SK-N-SH (cell line): ENCODE results near the gene IQCF2. TPM values are rescaled to one million over a fixed set of nuclear protein-coding genes. Genes with fewer than 3 reads are reported as not detected.

ENCODE experiments used
- CTCF ChIA-PET: fragments of 300-600, 350-600 bp; formaldehyde crosslinking; extraction: SDS; loops from one replicate; lab custom pipeline; 2021; lab: Yijun Ruan, JAX
- POLR2A ChIA-PET: fragments of 350-600 bp; sonication (Branson Sonifier 250); formaldehyde crosslinking; extraction: SDS; loops from one replicate; lab custom pipeline; 2020; ENCODE audit warnings: antibody characterized with exemption, inconsistent platforms; lab: Yijun Ruan, JAX
- DNase-seq: peaks from one replicate; pipeline ENCODE4 v3.0.0; 2012
- H2AFZ ChIP-seq: fragments of 200-600 bp; sonication (generic); 2 replicates; pipeline ENCODE4 v1.8.1; 2016; ENCODE audit warnings: antibody characterized with exemption, mild to moderate bottlenecking, low read depth
- H3F3A ChIP-seq: fragments of 200-600 bp; sonication (generic); replicated peaks from 2 replicates; pipeline ENCODE3; 2016; ENCODE audit warnings: antibody characterized with exemption, mild to moderate bottlenecking; ENCODE audit not compliant: insufficient read depth
- H3K27ac ChIP-seq, 2 experiments: fragments of 200-500 bp in 1 of 2; fragments of 200-600 bp in 1 of 2; sonication (Bioruptor generic) in 1 of 2; sonication (generic), shearing (Covaris generic) in 1 of 2; 2 replicates each; pipeline versions ENCODE4 v1.5.1 to v1.6.1; 2014 to 2016; ENCODE audit warnings: low read depth in 2 of 2, inconsistent platforms in 1 of 2, low read length in 1 of 2, mild to moderate bottlenecking in 1 of 2, mixed read lengths in 1 of 2
- H3K27me3 ChIP-seq: fragments of 200-600 bp; sonication (generic), shearing (Covaris generic); 2 replicates; pipeline ENCODE4 v1.6.1; 2016; ENCODE audit warnings: mixed run types; ENCODE audit not compliant: insufficient read depth
- H3K36me3 ChIP-seq, 2 experiments: fragments of 200-500 bp in 1 of 2; fragments of 200-600 bp in 1 of 2; sonication (Bioruptor generic) in 1 of 2; sonication (generic) in 1 of 2; replicated peaks in 1 of 2; 2 replicates each; pipeline versions ENCODE3 to v1.5.1; 2014 to 2016; ENCODE audit warnings: low read length in 1 of 2, mild to moderate bottlenecking in 1 of 2; ENCODE audit not compliant: insufficient read depth in 2 of 2, control insufficient read depth in 1 of 2
- H3K4me1 ChIP-seq, 2 experiments: fragments of 200-500 bp in 1 of 2; fragments of 200-600 bp in 1 of 2; sonication (Bioruptor generic) in 1 of 2; sonication (generic), shearing (Covaris generic) in 1 of 2; 2 replicates each; pipeline versions ENCODE4 v1.5.1 to v1.6.1; 2014 to 2016; ENCODE audit warnings: low read depth in 1 of 2, low read length in 1 of 2, mixed run types in 1 of 2; ENCODE audit not compliant: insufficient read depth in 2 of 2, control insufficient read depth in 1 of 2
- H3K4me2 ChIP-seq: fragments of 200-600 bp; sonication (generic), shearing (Covaris generic); 2 replicates; pipeline ENCODE4 v1.6.1; 2017; ENCODE audit warnings: mixed run types
- H3K4me3 ChIP-seq, 2 experiments: fragments of 200-500 bp in 1 of 2; fragments of 200-600 bp in 1 of 2; sonication (Bioruptor generic) in 1 of 2; sonication (generic), shearing (Covaris generic) in 1 of 2; 2 replicates each; pipeline versions ENCODE4 v1.5.1 to v1.8.1; 2014 to 2016; ENCODE audit warnings: low read depth in 2 of 2, inconsistent platforms in 1 of 2, low read length in 1 of 2, mild to moderate bottlenecking in 1 of 2, mixed read lengths in 1 of 2, moderate library complexity in 1 of 2
- H3K79me2 ChIP-seq: fragments of 200-600 bp; sonication (generic); 2 replicates; pipeline ENCODE4 v1.8.1; 2017; ENCODE audit warnings: mild to moderate bottlenecking; ENCODE audit not compliant: insufficient read depth
- H3K9ac ChIP-seq: fragments of 200-600 bp; sonication (generic); 2 replicates; pipeline ENCODE4 v1.6.1; 2017; ENCODE audit warnings: mixed run types
- H3K9me2 ChIP-seq: fragments of 200-600 bp; sonication (generic); 2 replicates; pipeline ENCODE4 v1.6.1; 2017; ENCODE audit warnings: mixed run types
- H3K9me3 ChIP-seq: fragments of 200-600 bp; sonication (generic); 2 replicates; pipeline ENCODE4 v1.6.1; 2017; ENCODE audit warnings: mixed run types, mild to moderate bottlenecking, moderate library complexity
- H4K20me1 ChIP-seq: fragments of 200-600 bp; sonication (generic); 2 replicates; pipeline ENCODE4 v1.6.1; 2017; ENCODE audit warnings: mild to moderate bottlenecking, mixed run types; ENCODE audit not compliant: insufficient read depth
- CTCF ChIP-seq: fragments of 200-600 bp; sonication (generic); IDR thresholded peaks from 2 replicates; pipeline ENCODE4 v1.6.1; 2017; ENCODE audit warnings: antibody characterized with exemption, mild to moderate bottlenecking, moderate library complexity
- EZH2phosphoT487 ChIP-seq: fragments of 200-600 bp; sonication (generic); IDR thresholded peaks from 2 replicates; pipeline ENCODE4 v1.6.1; 2017; ENCODE audit warnings: low read depth, mixed run types, mild to moderate bottlenecking, antibody characterized with exemption, moderate library complexity, borderline replicate concordance
- FOSL2 ChIP-seq: IDR thresholded peaks from 2 replicates; pipeline ENCODE4 v1.4.0; 2012; ENCODE audit warnings: low read depth, mild to moderate bottlenecking, moderate library complexity, borderline replicate concordance
- GABPA ChIP-seq: IDR thresholded peaks from 2 replicates; pipeline ENCODE4 v1.4.0; 2012; ENCODE audit warnings: low read depth, mild to moderate bottlenecking
- GATA2 ChIP-seq: sonication (generic); formaldehyde crosslinking; IDR thresholded peaks from 2 replicates; pipeline ENCODE4 v1.5.0; 2020; ENCODE audit warnings: mild to moderate bottlenecking, missing genetic modification reagents
- JUND ChIP-seq: IDR thresholded peaks from 2 replicates; pipeline ENCODE4 v1.4.0; 2012
- MEF2A ChIP-seq: IDR thresholded peaks from 2 replicates; pipeline ENCODE4 v1.4.0; 2012; ENCODE audit warnings: low read depth, borderline replicate concordance
- MXI1 ChIP-seq: IDR thresholded peaks from 2 replicates; pipeline ENCODE4 v1.6.1; 2012; ENCODE audit warnings: mild to moderate bottlenecking, low read depth, low read length, improper control_type of control experiment
- NFIC ChIP-seq: IDR thresholded peaks from 2 replicates; pipeline ENCODE4 v1.4.0; 2012; ENCODE audit warnings: borderline replicate concordance
- POLR2AphosphoS5 ChIP-seq: IDR thresholded peaks from 2 replicates; pipeline ENCODE4 v1.6.1; 2012; ENCODE audit warnings: low read depth, low read length
- RAD21 ChIP-seq: IDR thresholded peaks from 2 replicates; pipeline ENCODE4 v1.6.1; 2012; ENCODE audit warnings: mild to moderate bottlenecking, low read length
- REST ChIP-seq: IDR thresholded peaks from 2 replicates; pipeline ENCODE4 v1.6.1; 2012; ENCODE audit warnings: mild to moderate bottlenecking, low read depth, low read length, moderate library complexity
- SMC3 ChIP-seq: IDR thresholded peaks from 2 replicates; pipeline ENCODE4 v1.6.1; 2012; ENCODE audit warnings: low read depth, low read length, improper control_type of control experiment
- TCF12 ChIP-seq: IDR thresholded peaks from 2 replicates; pipeline ENCODE4 v1.4.0; 2012
- TEAD4 ChIP-seq: IDR thresholded peaks from 2 replicates; pipeline ENCODE4 v1.4.0; 2012; ENCODE audit warnings: mild to moderate bottlenecking, borderline replicate concordance; ENCODE audit not compliant: insufficient read depth
- YY1 ChIP-seq: IDR thresholded peaks from 2 replicates; pipeline ENCODE4 v1.4.0; 2012; ENCODE audit warnings: low read depth, mild to moderate bottlenecking
- ZBTB33 ChIP-seq: IDR thresholded peaks from 2 replicates; pipeline ENCODE4 v1.4.0; 2012; ENCODE audit warnings: low read depth, borderline replicate concordance
- WGBS: methylation state at CpG from one replicate; pipeline ENCODE4 v1.1.6; 2017; ENCODE audit warnings: low lambda C conversion rate; 5-methylcytosine and 5-hydroxymethylcytosine counted together
- polyA plus RNA-seq, 3 experiments: library from polyadenylated mRNA; depleted of rRNA; stranded (reverse); fragments of >200 nt; gene quantifications; 2 replicates each; pipeline ENCODE4 v1.2.3, GENCODE V29; 2012

The IQCF2 gene
- polyA plus RNA-seq, 1 of the 3 experiments (the other 2 are of a cell fraction), result not detected

- Histone ChIP-seq H3F3A (no peaks in the 10 kb centered on the region), H3K4me2 (no peak overlapping the region), H3K36me3 (no peaks in the 10 kb centered on the region), H3K79me2 (no peaks in the 10 kb centered on the region), H3K27ac (no peak overlapping the region), H3K27me3 (no peaks in the 10 kb centered on the region), H3K4me1 (no peaks in the 10 kb centered on the region), H4K20me1 (no peaks in the 10 kb centered on the region), H3K9ac (no peak overlapping the region), H3K9me2 (no peaks in the 10 kb centered on the region), H2AFZ (no peak overlapping the region), H3K9me3 (no peaks in the 10 kb centered on the region), H3K4me3 (no peak overlapping the region)
- ChIA-PET CTCF (interaction anchor here (1.0 to 1.5 kb wide), 2 partner anchors 29 to 207 kb away, joined by 3 read pairs; no protein-coding TSS in a partner anchor), POLR2A (no interaction called here)
- TF ChIP-seq TCF12 (no peak), ZBTB33 (no peak), SMC3 (no peak), EZH2phosphoT487 (no peak), FOSL2 (no peak), MEF2A (no peak), GATA2 (CRISPR knock-in tag) (no peak), TEAD4 (no peak), POLR2AphosphoS5 (no peak), CTCF (no peak), REST (no peak), JUND (no peak), GABPA (no peak), MXI1 (no peak), YY1 (no peak), RAD21 (no peak), NFIC (no peak)
- DNase-seq, result no peak
- WGBS, result 31% methylated on average over 6 of the region's 6 CpGs
Observed at GRCh38 chr3:51876186-51876585, 14.8 kb downstream of the IQCF2 start.
